Activated naive CD4-positive, alpha-beta T cell (primary cell): ENCODE data around the gene RAB21.
A peak's percentile ranks its signal among the peaks of the same experiment; 100 is the strongest.
"Not testable (repeated sequence)": the region's sequence is repeated elsewhere in the genome, so short reads cannot be mapped to it uniquely, and the experiment has no call there.

Source experiments
- DNase-seq, 4 experiments: peaks; one replicate each; lab custom pipeline; 2025; lab: John Stamatoyannopoulos, UW

The RAB21 gene

GRCh38 chr12:71799106-71799505, 44.4 kb downstream of the RAB21 start:
- no peak for DNase-seq

- no peak for DNase-seq
Observed at GRCh38 chr12:71800177-71800576, 45.5 kb downstream of the RAB21 start.

GRCh38 chr12:71804505-71804904, 49.8 kb downstream of the RAB21 start:
- DNase-seq, result no peak

GRCh38 chr12:71810921-71811320, 56.3 kb downstream of the RAB21 start:
- no peak for DNase-seq

GRCh38 chr12:71815242-71815641, 60.6 kb downstream of the RAB21 start:
- not testable (repeated sequence) for DNase-seq

GRCh38 chr12:71822088-71822487, 67.4 kb downstream of the RAB21 start:
- DNase-seq, result not testable (repeated sequence)

GRCh38 chr12:71828813-71829212, 74.2 kb downstream of the RAB21 start:
- no peak for DNase-seq

GRCh38 chr12:71837356-71837755, 82.7 kb downstream of the RAB21 start:
- DNase-seq, result no peak

GRCh38 chr12:71838231-71838630, 83.6 kb downstream of the RAB21 start:
- no peak for DNase-seq

GRCh38 chr12:71838676-71839075, 84.0 kb downstream of the RAB21 start:
- no peak for DNase-seq

- peak in 1 of 4 experiments; percentile 5 for DNase-seq
Observed at GRCh38 chr12:71840231-71840847, 85.7 kb downstream of the RAB21 start.

GRCh38 chr12:71846322-71846940, 91.8 kb downstream of the RAB21 start:
- no peak for DNase-seq

- DNase-seq, result no peak
Observed at GRCh38 chr12:71848212-71848611, 93.5 kb downstream of the RAB21 start.

- DNase-seq, result no peak
Observed at GRCh38 chr12:71849109-71849851, 94.6 kb downstream of the RAB21 start.
